ENCODE results near the gene HAO2. TPM values are rescaled to one million over a fixed set of nuclear protein-coding genes. Genes with fewer than 3 reads are reported as not detected.
"Not testable (repeated sequence)": the region's sequence is repeated elsewhere in the genome, so short reads cannot be mapped to it uniquely, and the experiment has no call there.

Gene HAO2
- polyA plus RNA-seq, 5 donors = 0.10 to 0.64 (median 0.23) TPM; not detected in 1

DNA sequence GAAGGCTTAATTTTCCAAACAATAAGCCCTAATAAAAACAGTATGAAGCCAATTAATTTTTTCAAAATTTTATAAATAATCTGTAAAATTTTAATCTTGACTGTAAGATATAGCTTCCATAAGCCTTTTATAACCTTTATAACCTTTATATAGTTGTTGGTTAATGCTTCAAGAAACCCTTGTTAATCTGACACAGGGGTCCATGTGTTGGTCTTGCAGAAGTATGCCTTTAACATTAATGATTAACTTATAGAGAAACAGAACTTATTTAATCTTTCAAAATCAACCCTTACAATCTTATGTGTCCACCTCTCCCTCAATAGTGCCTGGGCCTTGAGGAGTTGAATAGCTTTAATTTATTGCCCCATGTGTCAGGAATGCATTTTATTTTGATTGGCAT lies 23.2 kb upstream of the HAO2 start:
- DNase-seq = no peak

GRCh38 chr1:119347858-119348257 lies 20.7 kb upstream of the HAO2 start:
- no peak for DNase-seq

DNA sequence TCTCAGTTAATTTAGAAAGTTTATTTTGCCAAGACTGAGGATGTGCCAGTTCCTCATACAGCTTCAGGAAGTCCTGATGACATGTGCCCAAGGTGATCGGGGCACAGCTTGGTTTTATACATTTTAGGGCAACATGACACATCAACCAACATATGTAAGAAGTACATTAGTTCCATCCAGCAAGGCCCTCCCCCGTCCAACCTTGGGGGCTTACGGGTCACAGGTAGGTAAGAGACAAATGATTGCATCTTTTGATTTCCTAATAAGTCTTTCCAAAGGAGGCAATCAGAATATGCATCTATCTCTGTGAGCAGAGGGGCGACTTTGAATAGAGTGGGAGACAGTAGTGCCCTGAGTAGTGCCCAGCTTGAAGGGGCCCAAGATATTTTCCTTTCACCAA lies 19.6 kb upstream of the HAO2 start:
- DNase-seq = no peak

DNA sequence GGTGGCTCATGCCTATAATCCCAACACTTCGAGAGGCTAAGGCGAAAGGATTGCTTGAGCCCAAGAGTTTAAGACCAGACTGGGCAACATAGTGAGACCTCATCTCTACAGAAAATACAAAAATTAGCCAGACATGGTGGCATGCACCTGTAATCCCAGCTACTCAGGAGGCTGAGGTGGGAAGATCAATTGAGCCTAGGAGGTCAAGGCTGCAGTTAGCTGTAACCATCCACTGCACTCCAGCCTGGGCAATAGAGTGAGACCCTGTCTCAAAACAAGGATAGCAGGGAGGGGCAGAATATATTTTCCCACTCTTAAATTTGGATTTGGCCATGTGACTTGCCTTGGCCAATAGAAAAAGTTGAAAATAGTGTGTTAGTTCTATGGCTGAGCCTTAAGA lies 17.7 kb upstream of the HAO2 start:
- DNase-seq = not testable (repeated sequence)

DNA sequence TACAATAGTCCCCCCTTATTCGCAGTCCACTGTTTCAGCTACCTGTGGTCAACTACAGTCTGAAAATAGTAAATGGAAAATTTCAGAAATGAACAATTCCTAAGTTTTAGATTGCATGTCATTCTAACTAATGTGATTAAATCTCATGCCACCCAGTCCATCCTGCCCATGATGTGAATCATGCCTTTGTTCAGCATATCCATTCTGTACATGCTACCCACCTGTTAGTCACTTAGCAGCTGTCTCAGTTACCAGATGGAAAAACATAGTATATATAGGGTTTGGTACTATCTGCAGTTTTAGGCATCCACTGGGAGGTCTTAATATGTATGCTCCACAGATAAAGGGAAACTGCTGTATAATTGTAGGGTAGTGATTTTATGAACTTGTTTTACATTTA lies 16.6 kb upstream of the HAO2 start:
- DNase-seq = no peak

DNA sequence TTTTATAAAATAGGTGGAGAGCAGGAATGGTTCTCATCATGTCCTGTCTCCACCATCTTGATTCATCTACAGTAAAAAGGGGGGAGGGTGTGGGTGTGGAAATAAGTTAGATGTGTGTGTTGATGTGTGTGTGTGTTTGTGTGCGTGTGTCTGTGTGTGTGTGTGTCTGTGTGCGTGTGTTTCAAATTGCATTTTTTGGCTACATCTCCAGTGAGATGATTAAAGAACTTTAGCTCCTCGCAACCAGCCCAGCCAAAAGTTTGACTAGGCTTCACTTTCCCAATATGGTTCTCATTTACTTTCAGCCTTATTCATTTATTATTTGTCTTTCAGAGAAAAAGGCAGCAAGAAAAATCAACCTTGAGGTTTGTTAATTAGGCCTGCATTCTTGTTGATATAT lies 14.7 kb upstream of the HAO2 start:
- DNase-seq = no peak

DNA sequence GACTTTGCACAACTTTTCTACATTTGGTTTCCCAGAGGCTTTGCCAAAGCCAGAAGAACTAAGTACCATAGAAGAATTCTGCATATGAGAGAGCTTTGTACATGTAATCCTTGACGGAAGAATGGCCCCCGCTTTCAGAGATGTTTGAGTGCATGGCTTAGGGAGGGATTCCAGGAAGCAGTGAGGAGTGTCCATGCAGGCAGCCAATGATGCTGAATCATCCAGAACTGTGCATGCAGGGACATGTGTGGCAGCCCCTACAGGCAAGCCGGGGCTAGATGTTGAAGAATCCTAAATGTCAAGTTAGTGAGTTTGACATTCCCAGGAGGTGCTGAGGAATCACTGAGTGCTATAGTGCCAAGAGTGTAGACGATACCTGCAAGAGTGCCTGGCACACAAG lies 9.9 kb upstream of the HAO2 start:
- DNase-seq = no peak

- DNase-seq = no peak
These were observed 8.9 kb upstream of the HAO2 start for GRCh38 chr1:119359730-119360129.

- DNase-seq = no peak
These were observed 7.4 kb upstream of the HAO2 start for GRCh38 chr1:119361205-119361604.

GRCh38 chr1:119361620-119362344 lies 6.8 kb upstream of the HAO2 start:
- DNase-seq = no peak

DNA sequence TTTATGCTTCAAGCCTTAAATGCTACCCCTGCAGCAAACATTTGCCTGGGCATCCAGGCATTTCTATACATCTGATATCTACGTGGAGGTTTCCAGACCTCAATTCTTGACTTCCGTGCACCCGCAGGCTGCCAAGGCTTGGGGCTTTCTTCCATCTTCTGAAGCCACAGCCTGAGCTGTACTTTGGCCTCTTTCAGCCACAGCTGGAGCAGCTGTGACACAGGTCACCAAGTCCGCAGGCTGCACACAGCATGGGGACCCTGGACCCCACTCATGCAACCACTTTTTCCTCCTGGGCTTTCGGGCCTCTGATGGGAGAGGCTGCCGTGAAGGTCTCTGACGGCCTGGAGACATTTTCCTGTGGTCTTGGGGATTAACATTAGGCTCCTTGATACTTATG lies 5.4 kb upstream of the HAO2 start:
- no peak for DNase-seq

GRCh38 chr1:119364640-119365039 lies 3.9 kb upstream of the HAO2 start:
- no peak for DNase-seq

DNA sequence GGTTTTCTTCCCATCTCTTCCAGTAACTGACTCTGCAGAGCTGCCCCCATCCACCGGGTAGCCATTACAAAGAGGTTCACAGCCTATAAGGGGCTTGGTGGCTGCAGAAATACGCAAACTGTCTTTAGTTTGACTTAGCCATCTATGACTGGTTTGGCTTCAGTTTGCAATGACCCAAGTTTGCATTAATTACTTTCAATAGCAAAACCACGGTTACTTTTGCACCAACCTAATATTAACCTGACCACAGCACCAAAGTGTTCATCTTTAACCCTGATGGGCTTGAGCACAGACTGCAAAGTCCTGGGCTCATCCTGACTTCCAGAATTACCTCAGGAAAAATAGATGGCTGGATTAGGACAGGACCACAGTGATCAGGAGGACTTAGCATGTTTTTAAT lies 2.2 kb upstream of the HAO2 start:
- no peak for DNase-seq

- peak; percentile 27 to 40 for DNase-seq
These were observed 1.0 kb upstream of the HAO2 start for GRCh38 chr1:119367432-119368124.

DNA sequence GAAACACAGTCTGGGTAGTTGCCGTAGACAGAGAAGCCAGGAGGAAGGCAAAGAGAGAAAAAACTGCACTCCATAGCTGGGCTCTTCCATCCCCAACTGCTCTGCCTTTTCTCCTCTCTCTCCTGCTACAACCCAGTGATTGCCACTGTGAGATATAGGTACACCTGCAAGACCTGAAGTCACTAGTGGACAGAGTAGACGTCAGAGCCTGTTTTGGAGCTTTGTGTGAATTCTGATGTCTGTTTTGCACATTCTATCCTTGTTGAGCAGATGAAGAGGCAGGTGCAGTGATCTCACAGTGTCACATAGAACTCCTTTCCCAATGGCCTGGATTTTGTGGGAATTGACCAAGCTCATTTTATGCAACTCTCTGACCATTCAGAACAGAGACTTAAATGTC lies 2.2 kb downstream of the HAO2 start:
- no peak for DNase-seq

GRCh38 chr1:119371815-119372214 lies 3.2 kb downstream of the HAO2 start:
- DNase-seq = no peak

GRCh38 chr1:119372503-119373086 lies 4.0 kb downstream of the HAO2 start:
- DNase-seq = peak; percentile 67 to 78

GRCh38 chr1:119373465-119373864 lies 4.9 kb downstream of the HAO2 start:
- DNase-seq = no peak

GRCh38 chr1:119374208-119374874 lies 5.8 kb downstream of the HAO2 start:
- DNase-seq = no peak

- no peak for DNase-seq
These were observed 6.8 kb downstream of the HAO2 start for GRCh38 chr1:119375366-119375765.

GRCh38 chr1:119376594-119376993 lies 8.0 kb downstream of the HAO2 start:
- no peak for DNase-seq

DNA sequence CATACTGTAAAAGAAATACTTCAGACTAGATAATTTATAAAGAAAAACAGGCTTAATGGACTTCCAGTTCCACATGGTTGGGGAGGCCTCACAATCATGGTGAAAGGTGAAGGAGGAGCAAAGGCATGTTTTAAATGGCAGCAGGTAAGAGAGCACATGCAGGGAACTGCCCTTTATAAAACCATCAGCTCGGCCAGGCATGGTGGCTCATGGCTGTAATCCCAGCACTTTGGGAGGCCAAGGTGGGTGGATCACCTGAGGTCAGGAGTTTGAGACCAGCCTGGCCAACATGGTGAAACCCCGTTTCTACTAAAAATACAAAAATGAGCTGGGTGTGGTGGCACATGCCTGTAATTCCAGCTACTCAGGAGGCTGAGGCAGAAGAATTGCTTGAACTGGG lies 9.0 kb downstream of the HAO2 start:
- not testable (repeated sequence) for DNase-seq

GRCh38 chr1:119379117-119379516 lies 10.5 kb downstream of the HAO2 start:
- no peak for DNase-seq
